Lower leg skin (tissue), 3 donors: Measurements from ENCODE around the gene BAZ1B.

Source experiments
- POLR2A ChIP-seq, 2 donors: fragments of 450-650 bp; IDR thresholded peaks; one replicate each; pipeline ENCODE4 v1.6.1; 2016 to 2017; ENCODE audit warnings: antibody characterized with exemption in 2 of 2, mild to moderate bottlenecking in 1 of 2, moderate library complexity in 1 of 2
- TF ChIP-seq, protein P1 (sequence below), 3 donors: fragments of 450-650 bp; IDR thresholded peaks; one replicate each; pipeline ENCODE4 v1.5.1; 2016; ENCODE audit warnings: antibody characterized with exemption in 3 of 3, mild to moderate bottlenecking in 3 of 3, moderate library complexity in 2 of 3

GRCh38 chr7:73438547-73439409 lies 83.3 kb downstream of the BAZ1B start:
- TF ChIP-seq, protein P1, sequence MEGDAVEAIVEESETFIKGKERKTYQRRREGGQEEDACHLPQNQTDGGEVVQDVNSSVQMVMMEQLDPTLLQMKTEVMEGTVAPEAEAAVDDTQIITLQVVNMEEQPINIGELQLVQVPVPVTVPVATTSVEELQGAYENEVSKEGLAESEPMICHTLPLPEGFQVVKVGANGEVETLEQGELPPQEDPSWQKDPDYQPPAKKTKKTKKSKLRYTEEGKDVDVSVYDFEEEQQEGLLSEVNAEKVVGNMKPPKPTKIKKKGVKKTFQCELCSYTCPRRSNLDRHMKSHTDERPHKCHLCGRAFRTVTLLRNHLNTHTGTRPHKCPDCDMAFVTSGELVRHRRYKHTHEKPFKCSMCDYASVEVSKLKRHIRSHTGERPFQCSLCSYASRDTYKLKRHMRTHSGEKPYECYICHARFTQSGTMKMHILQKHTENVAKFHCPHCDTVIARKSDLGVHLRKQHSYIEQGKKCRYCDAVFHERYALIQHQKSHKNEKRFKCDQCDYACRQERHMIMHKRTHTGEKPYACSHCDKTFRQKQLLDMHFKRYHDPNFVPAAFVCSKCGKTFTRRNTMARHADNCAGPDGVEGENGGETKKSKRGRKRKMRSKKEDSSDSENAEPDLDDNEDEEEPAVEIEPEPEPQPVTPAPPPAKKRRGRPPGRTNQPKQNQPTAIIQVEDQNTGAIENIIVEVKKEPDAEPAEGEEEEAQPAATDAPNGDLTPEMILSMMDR (IDR thresholded peaks at IDR 0.05), result no peak
- TF ChIP-seq POLR2A (IDR thresholded peaks at IDR 0.05), result no peak
